K562 (cell line): ENCODE results near the gene RERE. TPM values are rescaled to one million over a fixed set of nuclear protein-coding genes. Genes with fewer than 3 reads are reported as not detected.

Source experiments
- ATAC-seq: fragments of 200-7000 bp; cut with Tn5 transposase; 3 replicates; pipeline ENCODE4 v1.9.1; 2020; ENCODE audit warnings: moderate library complexity
- BruUV-seq: library from RNA; stranded (reverse); fragments of 400-500 nt; replicated peaks from 2 replicates; lab custom pipeline; 2021; lab: Mats Ljungman, UMichigan
- CTCF ChIA-PET: fragments of 300-600 bp; formaldehyde crosslinking; extraction: SDS; loops from one replicate; lab custom pipeline; 2021; ENCODE audit warnings: low intra/inter-chr PET ratio; lab: Yijun Ruan, JAX
- POLR2A ChIA-PET: fragments of 300-600, 350-650 bp; sonication (Branson Sonifier 250); formaldehyde crosslinking; extraction: SDS; loops from one replicate; lab custom pipeline; 2021; ENCODE audit warnings: antibody characterized with exemption, inconsistent platforms; lab: Yijun Ruan, JAX
- DNase-seq, 4 experiments: peaks; one replicate each; pipeline versions ENCODE4 v3.0.0 to v3.0.0-alpha.2; 2011 to 2018; ENCODE audit warnings: low spot score in 3 of 4, mixed read lengths in 3 of 4; ENCODE audit errors: extremely low read depth in 1 of 4
- FAIRE-seq: peaks from 2 replicates; lab custom pipeline; 2011; peaks lifted over from hg19 to GRCh38; lab: Jason Lieb, UNC
- H2AFZ ChIP-seq: 2 replicates; pipeline ENCODE4 v1.6.0; 2011; ENCODE audit warnings: low read depth, low read length, control low read depth, inconsistent platforms
- H3K27ac ChIP-seq: fragments of 200-600 bp; 3 replicates; pipeline ENCODE4 v1.8.0; 2011; ENCODE audit warnings: low read depth, mild to moderate bottlenecking, control low read depth, inconsistent platforms, low read length, moderate library complexity, mixed read lengths; ENCODE audit errors: extremely low read depth
- H3K27me3 ChIP-seq, 2 experiments: fragments of 300-600 bp in 1 of 2; 2 replicates in 1 of 2; 3 replicates in 1 of 2; pipeline versions ENCODE4 v1.6.0 to v1.8.0; 2011; ENCODE audit warnings: inconsistent platforms in 2 of 2, low read length in 2 of 2, mild to moderate bottlenecking in 1 of 2, mixed read lengths in 1 of 2, moderate library complexity in 1 of 2; ENCODE audit not compliant: control insufficient read depth in 2 of 2, insufficient read depth in 2 of 2
- H3K36me3 ChIP-seq: fragments of 300-600 bp; 3 replicates; pipeline ENCODE4 v1.8.0; 2011; ENCODE audit warnings: mild to moderate bottlenecking, low read length, inconsistent platforms; ENCODE audit not compliant: control insufficient read depth, insufficient read depth
- H3K4me1 ChIP-seq, 2 experiments: fragments of 200-600 bp in 1 of 2; replicated peaks in 1 of 2; 2 replicates in 1 of 2; 3 replicates in 1 of 2; pipeline versions ENCODE4 v1.5.1 to v1.8.0; 2011; ENCODE audit warnings: inconsistent platforms in 2 of 2, low read length in 2 of 2, mild to moderate bottlenecking in 1 of 2, mixed read lengths in 1 of 2, moderate library complexity in 1 of 2; ENCODE audit not compliant: control insufficient read depth in 2 of 2, insufficient read depth in 2 of 2
- H3K4me2 ChIP-seq: 2 replicates; pipeline ENCODE4 v1.6.1; 2011; ENCODE audit warnings: low read length, control low read depth, inconsistent platforms, mixed read lengths; ENCODE audit not compliant: insufficient read depth
- H3K4me3 ChIP-seq: fragments of 200-600 bp; sonication (generic), shearing (Covaris generic); 2 replicates; pipeline ENCODE4 v1.5.1; 2016; ENCODE audit warnings: control low read depth, inconsistent platforms
- H3K79me2 ChIP-seq: fragments of 200-600 bp; 3 replicates; pipeline ENCODE4 v1.8.0; 2011; ENCODE audit warnings: low read length, inconsistent platforms; ENCODE audit not compliant: control insufficient read depth, insufficient read depth
- H3K9ac ChIP-seq, 2 experiments: 2 replicates each; pipeline versions ENCODE4 v1.6.0 to v1.6.1; 2011; ENCODE audit warnings: low read depth in 2 of 2, low read length in 2 of 2, control low read depth in 1 of 2, inconsistent platforms in 1 of 2, mild to moderate bottlenecking in 1 of 2, mixed read lengths in 1 of 2; ENCODE audit not compliant: insufficient read depth in 1 of 2
- H3K9me1 ChIP-seq: one replicate; pipeline ENCODE4 v1.6.0; 2011; ENCODE audit warnings: inconsistent platforms, mild to moderate bottlenecking, low read length, moderate library complexity; ENCODE audit not compliant: control insufficient read depth, insufficient read depth
- H3K9me3 ChIP-seq: replicated peaks from 2 replicates; pipeline ENCODE4 v1.5.1; 2011; ENCODE audit warnings: low read depth, low read length, inconsistent platforms; ENCODE audit not compliant: control insufficient read depth, insufficient read depth
- H4K20me1 ChIP-seq: replicated peaks from 2 replicates; pipeline ENCODE4 v1.6.1; 2011; ENCODE audit warnings: low read length, inconsistent platforms, mixed read lengths; ENCODE audit not compliant: control insufficient read depth, insufficient read depth
- ATF4 ChIP-seq: fragments of 450-650 bp; formaldehyde crosslinking; IDR thresholded peaks from 2 replicates; pipeline ENCODE4 v1.4.0; 2022; ENCODE audit warnings: mild to moderate bottlenecking, moderate library complexity
- BCLAF1 ChIP-seq, 2 experiments: fragments of 450-650 bp in 1 of 2; IDR thresholded peaks; 2 replicates each; pipeline ENCODE4 v1.6.1; 2011 to 2017; ENCODE audit warnings: low read depth in 2 of 2, antibody characterized with exemption in 1 of 2, borderline replicate concordance in 1 of 2, low read length in 1 of 2, mild to moderate bottlenecking in 1 of 2, mixed read lengths in 1 of 2; ENCODE audit not compliant: control insufficient read depth in 1 of 2
- COPS2 ChIP-seq: fragments of 450-650 bp; conservative IDR thresholded peaks from 2 replicates; pipeline ENCODE4 v1.6.1; 2016; ENCODE audit warnings: mild to moderate bottlenecking, moderate library complexity
- HDAC1 ChIP-seq, 2 experiments: fragments of 450-650 bp; IDR thresholded peaks; 2 replicates each; pipeline ENCODE4 v1.6.1; 2016 to 2017; ENCODE audit warnings: inconsistent platforms in 1 of 2, mild to moderate bottlenecking in 1 of 2, moderate library complexity in 1 of 2
- HOXB6 ChIP-seq: fragments of 250-450 bp; sonication (Bioruptor Pico); IDR thresholded peaks from 2 replicates; pipeline ENCODE4 v1.5.1; 2022; ENCODE audit warnings: mild to moderate bottlenecking, borderline replicate concordance
- L3MBTL2 ChIP-seq: fragments of 450-650 bp; IDR thresholded peaks from 2 replicates; pipeline ENCODE4 v1.6.1; 2016; ENCODE audit warnings: mild to moderate bottlenecking, moderate library complexity
- NFATC3 ChIP-seq: fragments of 450-650 bp; IDR thresholded peaks from 2 replicates; pipeline ENCODE4 v1.6.1; 2017; ENCODE audit warnings: mild to moderate bottlenecking
- POLR2A ChIP-seq: fragments of 450-650 bp; conservative IDR thresholded peaks from 2 replicates; pipeline ENCODE4 v1.6.1; 2016
- PRMT5 ChIP-seq: sonication (generic); formaldehyde crosslinking; IDR thresholded peaks from 2 replicates; pipeline ENCODE4 v1.5.0; 2020; ENCODE audit warnings: missing genetic modification reagents
- RBFOX2 ChIP-seq: fragments of 200-400 bp; formaldehyde crosslinking; IDR thresholded peaks from 2 replicates; pipeline ENCODE4 v1.6.1; 2017; ENCODE audit warnings: low read depth, mild to moderate bottlenecking, low read length, moderate library complexity
- SMAD2 ChIP-seq: fragments of 150-350 bp; IDR thresholded peaks from 2 replicates; pipeline ENCODE4 v1.6.1; 2014; ENCODE audit warnings: low read depth, mild to moderate bottlenecking, low read length
- THRA ChIP-seq: fragments of 450-650 bp; IDR thresholded peaks from 2 replicates; pipeline ENCODE4 v1.6.1; 2017; ENCODE audit warnings: mild to moderate bottlenecking, moderate library complexity
- ZBTB8A ChIP-seq: fragments of 450-650 bp; IDR thresholded peaks from 2 replicates; pipeline ENCODE4 v1.6.1; 2018; ENCODE audit warnings: mild to moderate bottlenecking, moderate library complexity; ENCODE audit not compliant: partially characterized antibody
- ZNF512 ChIP-seq: IDR thresholded peaks from 2 replicates; pipeline ENCODE4 v1.6.1; 2016; ENCODE audit warnings: missing genetic modification characterization, missing compliant biosample characterization
- WGBS: fragments of 100-300 bp; shearing (Covaris generic); methylation state at CpG from one replicate; pipeline ENCODE4 v1.1.6; 2016; ENCODE audit warnings: low coverage, mixed read lengths; ENCODE audit not compliant: insufficient coverage; ENCODE audit errors: missing lambda C conversion rate; 5-methylcytosine and 5-hydroxymethylcytosine counted together
- in situ Hi-C: fragments of 300-500 bp; cut with MboI; formaldehyde crosslinking; loops from 4 replicates; pipeline ENCODE4 v1.15.0; 2018; ENCODE audit warnings: inconsistent platforms, mixed read lengths
- intact Hi-C: fragments of 100-400 bp; cut with micrococcal nuclease; formaldehyde crosslinking; loops from 2 replicates; pipeline ENCODE4 v1.14.2; 2022
- polyA plus RNA-seq, 8 experiments: library from polyadenylated mRNA; depleted of rRNA in 4 of 8; stranded (reverse) in 5 of 8; unstranded in 3 of 8; fragments of >200 nt; fragmentation: Nextera tagmentation in 2 of 8; fragmentation: Illumina TruSeq in 1 of 8; extraction: Ambion mirVana in 2 of 8; extraction: Trizol in 1 of 8; gene quantifications; 2 replicates each; pipeline versions ENCODE4 v1.2.1 to v1.2.3, GENCODE V29; 2011 to 2014; ENCODE audit warnings: inconsistent platforms in 1 of 8, missing spikeins in 1 of 8
- total RNA-seq, 7 experiments: library from RNA; depleted of rRNA in 6 of 7; stranded (reverse); fragments of >200 nt in 6 of 7; fragmentation: Illumina TruSeq in 2 of 7; extraction: Trizol in 2 of 7; gene quantifications; 2 replicates each; pipeline versions ENCODE4 v1.2.1 to v1.2.3, GENCODE V29; 2011 to 2021; ENCODE audit warnings: low replicate concordance in 1 of 7
- TF ChIP-seq, protein P1 (sequence below): IDR thresholded peaks from 3 replicates; pipeline ENCODE4 v1.6.1; 2011; ENCODE audit warnings: borderline replicate concordance, mild to moderate bottlenecking; ENCODE audit not compliant: insufficient read length, insufficient read depth

RERE gene
- total and polyA plus RNA-seq, 9 of the 15 experiments (the other 6 are each of a cell fraction or from before 2014, with no cell fraction given): 3.0 to 51.5 (median 13.4) TPM

GRCh38 chr1:8807004-8807403 is 10.4 kb downstream of the RERE start:
- no peak overlapping the region for H3K9ac ChIP-seq
- WGBS: 92% methylated on average over 8 of the region's 8 CpGs
- no peak overlapping the region for H3K4me3 ChIP-seq
- ChIA-PET CTCF (no interaction called here), POLR2A (interaction anchor here (0.6 to 5.1 kb wide), 4 partner anchors 8 to 39 kb away, joined by 4 to 25 read pairs (median 4); partner anchors contain the start of gene RERE)
- peaks cover 5% of the 10 kb centered on the region; the same call in 1 of the 3 replicates for H3K36me3 ChIP-seq
- no peaks in the 10 kb centered on the region for H3K27me3 ChIP-seq
- no peak overlapping the region for H2AFZ ChIP-seq
- in situ Hi-C loops (no loop called here), intact Hi-C loops (no loop called here)
- H3K9me3 ChIP-seq: no peaks in the 10 kb centered on the region
- no peak overlapping the region for H3K27ac ChIP-seq
- BruUV-seq: no TSS peak
- H3K79me2 ChIP-seq: peaks cover 87% of the 10 kb centered on the region
- ATAC-seq (no peak), DNase-seq (no peak), FAIRE-seq (no peak)
- no peaks in the 10 kb centered on the region for H3K9me1 ChIP-seq
- TF ChIP-seq BCLAF1 (IDR thresholded peaks at IDR 0.05; ENCODE audit: borderline replicate concordance in 1 of 2, control insufficient read depth in 1 of 2, low read depth in 2 of 2, low read length in 1 of 2) (no peak), POLR2A (no peak), L3MBTL2 (no peak), ZBTB8A (no peak), SMAD2 (no peak), ATF4 (CRISPR knock-in tag) (no peak), HOXB6 (CRISPR knock-in tag) (no peak), NFATC3 (no peak), COPS2 (no peak), THRA (no peak), PRMT5 (CRISPR knock-in tag) (no peak), RBFOX2 (no peak), ZNF512 (no peak), HDAC1 (IDR thresholded peaks at IDR 0.05) (no peak)
- TF ChIP-seq, protein P1, sequence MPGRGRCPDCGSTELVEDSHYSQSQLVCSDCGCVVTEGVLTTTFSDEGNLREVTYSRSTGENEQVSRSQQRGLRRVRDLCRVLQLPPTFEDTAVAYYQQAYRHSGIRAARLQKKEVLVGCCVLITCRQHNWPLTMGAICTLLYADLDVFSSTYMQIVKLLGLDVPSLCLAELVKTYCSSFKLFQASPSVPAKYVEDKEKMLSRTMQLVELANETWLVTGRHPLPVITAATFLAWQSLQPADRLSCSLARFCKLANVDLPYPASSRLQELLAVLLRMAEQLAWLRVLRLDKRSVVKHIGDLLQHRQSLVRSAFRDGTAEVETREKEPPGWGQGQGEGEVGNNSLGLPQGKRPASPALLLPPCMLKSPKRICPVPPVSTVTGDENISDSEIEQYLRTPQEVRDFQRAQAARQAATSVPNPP: no peak
- H3K4me2 ChIP-seq: no peak overlapping the region
- H3K4me1 ChIP-seq: peaks cover 0 to 4% of the 10 kb centered on the region in 2 experiments; a peak in 2 of 5 replicates
- H4K20me1 ChIP-seq: peaks cover 16% of the 10 kb centered on the region
